ENCODE measurements around the gene NPAS3.

Gene NPAS3

DNA sequence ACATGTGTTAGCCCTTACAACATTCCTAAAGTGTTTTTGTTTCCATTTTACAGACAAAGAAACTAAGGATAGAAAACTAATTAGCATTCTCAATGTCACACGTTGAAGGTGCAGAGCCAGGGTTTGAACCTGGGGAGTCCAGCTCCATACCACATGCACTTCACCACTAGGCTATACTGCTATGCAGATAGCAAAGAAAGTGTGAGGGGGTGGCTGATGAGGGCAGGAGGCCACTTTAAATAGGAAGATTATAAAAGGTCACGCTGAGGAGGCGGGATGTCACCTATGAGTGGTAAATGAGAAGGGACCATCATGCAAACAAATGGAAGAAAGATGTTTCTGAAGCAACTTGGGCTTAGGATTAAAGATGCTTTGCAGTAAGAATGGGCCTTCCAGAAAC is 798.3 kb downstream of the NPAS3 start:
- Histone ChIP-seq H3K79me2 (ENCODE audit: low read length) (no peaks in the 10 kb centered on the region), H4K20me1 (ENCODE audit: insufficient read depth, low read length) (no peaks in the 10 kb centered on the region), H3K4me3 (ENCODE audit: low read length) (no peak overlapping the region), H3K4me1 (ENCODE audit: low read length) (no peaks in the 10 kb centered on the region), H3K36me3 (replicated peaks; ENCODE audit: low read depth, low read length) (no peaks in the 10 kb centered on the region), H3K9ac (ENCODE audit: low read length) (no peak overlapping the region), H3K27me3 (ENCODE audit: low read depth, low read length) (peaks cover 3% of the 10 kb centered on the region; the same call in 1 of the 2 replicates), H3K9me3 (ENCODE audit: insufficient read depth, low read length) (no peaks in the 10 kb centered on the region), H2AFZ (ENCODE audit: low read depth, low read length) (no peak overlapping the region), H3K4me2 (ENCODE audit: low read length) (no peak overlapping the region), H3K27ac (ENCODE audit: low read length) (no peak overlapping the region)
- TF ChIP-seq EZH2phosphoT487 (IDR thresholded peaks at IDR 0.05; ENCODE audit: low read depth), result no peak
- TF ChIP-seq, protein P1, sequence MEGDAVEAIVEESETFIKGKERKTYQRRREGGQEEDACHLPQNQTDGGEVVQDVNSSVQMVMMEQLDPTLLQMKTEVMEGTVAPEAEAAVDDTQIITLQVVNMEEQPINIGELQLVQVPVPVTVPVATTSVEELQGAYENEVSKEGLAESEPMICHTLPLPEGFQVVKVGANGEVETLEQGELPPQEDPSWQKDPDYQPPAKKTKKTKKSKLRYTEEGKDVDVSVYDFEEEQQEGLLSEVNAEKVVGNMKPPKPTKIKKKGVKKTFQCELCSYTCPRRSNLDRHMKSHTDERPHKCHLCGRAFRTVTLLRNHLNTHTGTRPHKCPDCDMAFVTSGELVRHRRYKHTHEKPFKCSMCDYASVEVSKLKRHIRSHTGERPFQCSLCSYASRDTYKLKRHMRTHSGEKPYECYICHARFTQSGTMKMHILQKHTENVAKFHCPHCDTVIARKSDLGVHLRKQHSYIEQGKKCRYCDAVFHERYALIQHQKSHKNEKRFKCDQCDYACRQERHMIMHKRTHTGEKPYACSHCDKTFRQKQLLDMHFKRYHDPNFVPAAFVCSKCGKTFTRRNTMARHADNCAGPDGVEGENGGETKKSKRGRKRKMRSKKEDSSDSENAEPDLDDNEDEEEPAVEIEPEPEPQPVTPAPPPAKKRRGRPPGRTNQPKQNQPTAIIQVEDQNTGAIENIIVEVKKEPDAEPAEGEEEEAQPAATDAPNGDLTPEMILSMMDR (IDR thresholded peaks at IDR 0.05; ENCODE audit: low read depth, low read length), result no peak

DNA sequence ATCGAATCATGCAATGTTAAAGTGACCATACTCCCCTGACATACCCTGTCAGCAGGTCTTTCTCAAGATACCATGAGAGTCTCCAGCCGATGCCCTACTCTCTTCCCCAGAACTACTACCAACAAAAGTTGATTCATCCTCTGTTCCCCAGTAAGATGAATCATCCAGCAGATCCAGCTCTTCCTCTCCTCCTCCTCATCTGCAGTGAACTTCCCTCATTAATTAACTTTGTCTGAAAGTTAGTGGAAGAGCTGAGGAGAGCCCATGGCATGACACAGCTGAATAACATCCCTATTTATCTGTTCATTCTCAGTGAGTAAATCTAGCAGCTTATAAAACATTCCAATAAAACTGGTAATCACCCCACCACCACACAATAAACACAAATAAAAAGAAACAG is 798.8 kb downstream of the NPAS3 start:
- Histone ChIP-seq H3K9me3 (ENCODE audit: insufficient read depth, low read length) (no peaks in the 10 kb centered on the region), H3K27ac (ENCODE audit: low read length) (no peak overlapping the region), H3K4me2 (ENCODE audit: low read length) (no peak overlapping the region), H3K27me3 (ENCODE audit: low read depth, low read length) (peaks cover 3% of the 10 kb centered on the region; the same call in 1 of the 2 replicates), H4K20me1 (ENCODE audit: insufficient read depth, low read length) (no peaks in the 10 kb centered on the region), H3K9ac (ENCODE audit: low read length) (no peak overlapping the region), H2AFZ (ENCODE audit: low read depth, low read length) (no peak overlapping the region), H3K36me3 (replicated peaks; ENCODE audit: low read depth, low read length) (no peaks in the 10 kb centered on the region), H3K4me3 (ENCODE audit: low read length) (no peak overlapping the region), H3K4me1 (ENCODE audit: low read length) (no peaks in the 10 kb centered on the region), H3K79me2 (ENCODE audit: low read length) (no peaks in the 10 kb centered on the region)
- no peak for TF ChIP-seq EZH2phosphoT487 (IDR thresholded peaks at IDR 0.05; ENCODE audit: low read depth)
- TF ChIP-seq, protein P1 (IDR thresholded peaks at IDR 0.05; ENCODE audit: low read depth, low read length), result no peak

GRCh38 chr14:33738029-33738428 is 799.4 kb downstream of the NPAS3 start:
- no peak overlapping the region for H3K9ac ChIP-seq (ENCODE audit: low read length)
- TF ChIP-seq, protein P1 (IDR thresholded peaks at IDR 0.05; ENCODE audit: low read depth, low read length), result no peak
- TF ChIP-seq EZH2phosphoT487 (IDR thresholded peaks at IDR 0.05; ENCODE audit: low read depth), result no peak
- H3K36me3 ChIP-seq (replicated peaks; ENCODE audit: low read depth, low read length), result no peaks in the 10 kb centered on the region
- no peaks in the 10 kb centered on the region for H3K79me2 ChIP-seq (ENCODE audit: low read length)
- H4K20me1 ChIP-seq (ENCODE audit: insufficient read depth, low read length), result no peaks in the 10 kb centered on the region
- H3K9me3 ChIP-seq (ENCODE audit: insufficient read depth, low read length), result no peaks in the 10 kb centered on the region; the same call in 1 of the 2 replicates
- H3K4me3 ChIP-seq (ENCODE audit: low read length), result no peak overlapping the region
- 0 out of 2 replicates have a peak, but pooled peaks cover 3% of the 10 kb centered on the region for H3K27me3 ChIP-seq (ENCODE audit: low read depth, low read length)
- no peak overlapping the region for H2AFZ ChIP-seq (ENCODE audit: low read depth, low read length)
- no peak overlapping the region for H3K4me2 ChIP-seq (ENCODE audit: low read length)
- no peaks in the 10 kb centered on the region for H3K4me1 ChIP-seq (ENCODE audit: low read length)
- H3K27ac ChIP-seq (ENCODE audit: low read length), result no peak overlapping the region

DNA sequence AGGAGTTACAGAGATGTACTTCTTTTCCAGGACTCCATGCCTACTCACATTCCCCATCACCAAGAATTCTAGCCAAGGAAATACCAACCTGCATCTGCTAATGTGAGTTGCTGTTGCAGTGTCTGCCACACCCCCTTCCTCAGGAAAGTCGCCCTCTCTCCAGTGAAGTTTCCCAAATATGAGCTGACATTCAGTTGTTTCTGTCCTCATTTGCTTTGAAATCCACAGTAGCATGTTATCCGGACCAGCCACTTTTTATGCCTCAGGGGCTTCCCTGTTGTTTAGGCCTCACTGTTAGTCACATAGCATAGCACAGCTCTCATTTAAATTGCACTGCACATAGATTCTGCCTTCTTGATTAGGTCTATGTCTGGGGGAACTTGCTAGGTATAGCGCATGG is 799.8 kb downstream of the NPAS3 start:
- no peak overlapping the region for H3K4me3 ChIP-seq (ENCODE audit: low read length)
- 0 out of 2 replicates have a peak, but pooled peaks cover 3% of the 10 kb centered on the region for H3K27me3 ChIP-seq (ENCODE audit: low read depth, low read length)
- H2AFZ ChIP-seq (ENCODE audit: low read depth, low read length), result no peak overlapping the region
- no peaks in the 10 kb centered on the region for H3K36me3 ChIP-seq (replicated peaks; ENCODE audit: low read depth, low read length)
- H3K79me2 ChIP-seq (ENCODE audit: low read length), result no peaks in the 10 kb centered on the region
- no peak overlapping the region for H3K4me2 ChIP-seq (ENCODE audit: low read length)
- no peaks in the 10 kb centered on the region for H4K20me1 ChIP-seq (ENCODE audit: insufficient read depth, low read length)
- H3K9me3 ChIP-seq (ENCODE audit: insufficient read depth, low read length), result no peaks in the 10 kb centered on the region; the same call in 1 of the 2 replicates
- H3K4me1 ChIP-seq (ENCODE audit: low read length), result no peaks in the 10 kb centered on the region
- TF ChIP-seq, protein P1 (IDR thresholded peaks at IDR 0.05; ENCODE audit: low read depth, low read length), result no peak
- no peak for TF ChIP-seq EZH2phosphoT487 (IDR thresholded peaks at IDR 0.05; ENCODE audit: low read depth)
- H3K27ac ChIP-seq (ENCODE audit: low read length), result no peak overlapping the region
- no peak overlapping the region for H3K9ac ChIP-seq (ENCODE audit: low read length)

Measured in OCI-LY3 (cell line).